Measurements from ENCODE around the gene CCN5. TPM values are rescaled to one million over a fixed set of nuclear protein-coding genes. Genes with fewer than 3 reads are reported as not detected.

The CCN5 gene
- total RNA-seq, 3 donors from 2014 or later, result 16.1 to 1,283 (median 39.0) TPM

DNA sequence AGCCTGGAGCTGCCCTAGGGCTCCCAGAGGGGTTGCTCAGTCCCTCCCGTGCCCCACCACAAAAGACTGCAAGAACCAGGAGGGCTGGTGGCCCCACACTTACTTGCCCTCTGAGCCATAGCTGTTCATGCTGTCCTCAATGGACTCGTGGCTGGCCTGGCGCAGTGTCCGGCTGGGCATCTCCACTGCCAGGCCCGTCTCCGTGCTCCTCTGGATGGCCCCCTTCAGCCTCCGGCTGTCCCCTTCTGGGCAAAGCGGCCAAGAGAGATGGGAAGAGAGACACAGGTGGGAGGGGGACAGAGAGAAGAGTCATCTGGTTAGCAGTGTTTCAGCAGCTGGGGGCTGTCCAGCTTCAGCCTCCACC is 56.0 kb downstream of the CCN5 start:
- Histone ChIP-seq H3K9me3 (no peaks in the 10 kb centered on the region), H3K4me1 (no peaks in the 10 kb centered on the region), H3K36me3 (no peaks in the 10 kb centered on the region), H3K4me3 (no peak overlapping the region), H3K27ac (no peak overlapping the region), H3K27me3 (peaks cover 0 to 65% of the 10 kb centered on the region in 2 donors)
- TF ChIP-seq POLR2AphosphoS5 (IDR thresholded peaks at IDR 0.05) (no peak), CTCF (IDR thresholded peaks at IDR 0.05) (no peak), POLR2A (IDR thresholded peaks at IDR 0.05) (no peak)
- no peak for DNase-seq (ENCODE audit: low spot score in 2 of 2)
- intact Hi-C loops (cut with DNase I; ENCODE audit: low total_unique reads), result no loop called here

DNA sequence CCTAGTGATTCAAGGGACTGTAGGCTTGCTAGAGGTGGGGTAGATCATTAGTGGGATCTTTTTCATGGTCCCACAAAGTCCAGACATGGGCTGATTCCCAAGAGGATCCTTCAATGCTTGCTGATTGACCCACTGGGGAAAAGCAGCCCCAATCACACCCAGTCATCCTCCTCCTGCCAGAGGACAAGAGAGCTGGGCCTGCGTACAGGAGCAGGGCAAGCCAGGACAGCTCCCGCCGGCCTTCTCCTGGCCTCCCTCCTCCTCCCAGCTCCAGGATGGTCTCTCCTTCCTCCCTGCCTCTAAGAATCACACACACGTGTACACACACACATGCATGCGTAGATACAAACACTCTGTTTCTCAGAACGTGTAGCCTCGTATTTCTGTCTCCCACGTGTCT is 57.5 kb downstream of the CCN5 start:
- TF ChIP-seq POLR2A (IDR thresholded peaks at IDR 0.05) (no peak), POLR2AphosphoS5 (IDR thresholded peaks at IDR 0.05) (no peak), CTCF (IDR thresholded peaks at IDR 0.05) (no peak)
- intact Hi-C loops (cut with DNase I; ENCODE audit: low total_unique reads), result no loop called here
- DNase-seq (ENCODE audit: low spot score in 2 of 2), result no peak
- H3K27ac ChIP-seq, result no peak overlapping the region
- peaks cover 0 to 71% of the 10 kb centered on the region in 2 donors for H3K27me3 ChIP-seq
- H3K4me3 ChIP-seq, result no peak overlapping the region
- H3K36me3 ChIP-seq, result no peaks in the 10 kb centered on the region
- H3K4me1 ChIP-seq, result no peaks in the 10 kb centered on the region
- no peaks in the 10 kb centered on the region for H3K9me3 ChIP-seq

DNA sequence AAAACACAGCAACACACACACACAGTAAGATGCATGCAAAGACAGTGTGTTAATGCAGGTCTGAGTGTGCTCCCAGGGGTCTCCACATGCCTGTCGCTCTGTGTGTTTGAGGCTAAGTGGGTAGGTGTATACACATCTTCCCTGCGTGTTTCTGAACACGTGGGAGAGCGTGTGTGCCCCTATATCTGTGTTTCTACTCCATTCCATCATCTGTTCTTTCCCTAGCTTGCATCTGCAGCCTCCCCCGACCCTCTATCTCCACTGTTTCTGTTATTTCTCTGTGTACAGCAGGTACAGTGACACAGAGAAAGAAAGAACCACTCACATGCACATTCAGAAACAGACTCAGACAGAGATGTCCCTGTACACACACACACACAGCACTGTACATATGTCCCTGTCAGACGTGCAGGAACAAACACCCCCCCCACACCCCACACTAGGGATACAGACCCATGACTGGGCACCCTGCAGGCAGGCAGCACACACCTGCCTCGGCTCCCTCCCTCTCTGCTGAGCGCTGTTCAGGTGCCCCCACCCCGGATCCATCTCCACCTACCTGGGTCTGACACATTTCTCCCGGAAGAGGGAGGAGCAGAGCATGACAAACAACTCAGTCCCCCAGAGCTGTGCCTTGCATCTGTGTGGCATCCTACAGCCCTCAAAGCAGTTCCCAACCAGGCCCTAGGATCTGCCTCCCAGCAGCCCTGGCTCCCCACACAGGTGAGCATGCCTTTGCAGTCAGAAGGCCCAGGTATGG is 58.1 kb downstream of the CCN5 start:
- no peak for DNase-seq (ENCODE audit: low spot score in 2 of 2)
- TF ChIP-seq CTCF (IDR thresholded peaks at IDR 0.05), result no peak
- no peak for TF ChIP-seq POLR2A (IDR thresholded peaks at IDR 0.05)
- no peak for TF ChIP-seq POLR2AphosphoS5 (IDR thresholded peaks at IDR 0.05)
- no peaks in the 10 kb centered on the region for H3K36me3 ChIP-seq
- no peaks in the 10 kb centered on the region for H3K4me1 ChIP-seq
- H3K4me3 ChIP-seq, result no peak overlapping the region
- H3K27ac ChIP-seq, result no peak overlapping the region
- no peaks in the 10 kb centered on the region for H3K9me3 ChIP-seq
- H3K27me3 ChIP-seq, result peaks cover 0 to 71% of the 10 kb centered on the region in 2 donors
- intact Hi-C loops (cut with DNase I; ENCODE audit: low total_unique reads), result no loop called here

DNA sequence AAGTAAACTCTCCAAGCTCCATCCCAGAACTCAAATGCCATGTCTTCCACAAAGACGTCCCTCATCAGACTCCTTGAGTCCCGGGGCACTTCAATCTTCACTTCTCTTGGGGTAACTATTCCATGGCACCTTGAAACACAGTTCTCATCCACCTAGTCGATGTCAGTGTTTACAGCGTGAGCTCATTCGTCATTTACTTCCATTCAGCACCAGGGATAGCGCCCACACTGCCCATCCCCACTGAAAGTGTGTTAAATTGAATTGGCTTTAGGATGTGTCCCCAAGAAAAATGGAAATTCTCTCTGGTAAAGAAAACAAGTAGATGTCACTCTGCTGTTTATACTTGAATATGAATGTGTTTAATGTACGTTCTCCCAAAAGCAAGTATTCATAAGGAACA is 61.8 kb downstream of the CCN5 start:
- Histone ChIP-seq H3K9me3 (no peaks in the 10 kb centered on the region), H3K4me1 (no peaks in the 10 kb centered on the region), H3K27ac (no peak overlapping the region), H3K27me3 (peaks cover 0 to 46% of the 10 kb centered on the region in 2 donors), H3K36me3 (no peaks in the 10 kb centered on the region), H3K4me3 (no peak overlapping the region)
- no peak for TF ChIP-seq CTCF (IDR thresholded peaks at IDR 0.05)
- TF ChIP-seq POLR2AphosphoS5 (IDR thresholded peaks at IDR 0.05), result no peak
- TF ChIP-seq POLR2A (IDR thresholded peaks at IDR 0.05), result no peak
- intact Hi-C loops (cut with DNase I; ENCODE audit: low total_unique reads), result no loop called here
- no peak for DNase-seq (ENCODE audit: low spot score in 2 of 2)

Other genes with a start within 250 kb of the CCN5 start
- gene TTPAL, start 239.5 kb upstream of the CCN5 start, total RNA-seq, result 10 to 100 TPM; 13.5 to 40.8 (median 14.7) TPM
- gene SERINC3, start 193.3 kb upstream of the CCN5 start, total RNA-seq, result 100 to 1,000 TPM in 2 of 3 donors, 10 to 100 TPM in 1; 91.1 to 254 (median 100) TPM
- 100 to 1,000 TPM in 1 of 3 donors, 10 to 100 TPM in 2; 59.9 to 102 (median 99.1) TPM for gene PKIG, start 132.8 kb upstream of the CCN5 start, total RNA-seq
- 10 to 100 TPM in 2 of 3 donors, 1 to 10 TPM in 1; 5.7 to 46.2 (median 11.5) TPM for gene ADA, start 63.7 kb upstream of the CCN5 start, total RNA-seq
- 1 to 10 TPM; 5.0 to 7.3 (median 5.6) TPM for gene KCNK15, start 30.5 kb downstream of the CCN5 start, total RNA-seq
- 1 to 10 TPM in 1 of 3 donors, under 1 TPM in 2; 0.66 to 1.8 (median 0.96) TPM for gene RIMS4, start 95.2 kb downstream of the CCN5 start, total RNA-seq
- gene YWHAB, start 170.3 kb downstream of the CCN5 start, total RNA-seq, result 100 to 1,000 TPM; 125 to 155 (median 139) TPM
- gene PABPC1L, start 194.7 kb downstream of the CCN5 start, total RNA-seq, result 10 to 100 TPM in 2 of 3 donors, 1 to 10 TPM in 1; 6.9 to 55.3 (median 28.8) TPM
- 10 to 100 TPM; 14.6 to 21.0 (median 20.3) TPM for gene TOMM34, start 245.0 kb downstream of the CCN5 start, total RNA-seq

Measured in breast epithelium (tissue), 4 donors.